H1 (cell line): ENCODE measurements around the gene CD164L2.

Source experiments
- BACH1 ChIP-seq: IDR thresholded peaks from 2 replicates; pipeline ENCODE4 v1.6.1; 2012; ENCODE audit warnings: low read length, improper control_type of control experiment
- CEBPB ChIP-seq: IDR thresholded peaks from 2 replicates; pipeline ENCODE4 v1.6.1; 2012; ENCODE audit warnings: low read depth, low read length
- CTCF ChIP-seq, 3 experiments: IDR thresholded peaks; 1 replicate in 2 of 3; 2 replicates in 1 of 3; pipeline versions ENCODE4 v1.5.1 to v1.6.1; 2011; ENCODE audit warnings: low read length in 3 of 3, mild to moderate bottlenecking in 3 of 3, inconsistent platforms in 2 of 3, low read depth in 1 of 3, moderate library complexity in 1 of 3; ENCODE audit not compliant: insufficient read depth in 1 of 3; ENCODE audit errors: control extremely low read depth in 1 of 3
- EZH2 ChIP-seq: fragments of 200-600 bp; sonication (generic); IDR thresholded peaks from 2 replicates; pipeline ENCODE4 v1.7.1; 2012; ENCODE audit warnings: low read depth, mild to moderate bottlenecking, moderate library complexity, low read length, inconsistent platforms; ENCODE audit not compliant: severe bottlenecking
- GABPA ChIP-seq: IDR thresholded peaks from 2 replicates; pipeline ENCODE4 v1.6.1; 2011; ENCODE audit warnings: mild to moderate bottlenecking, low read length, moderate library complexity, borderline replicate concordance; ENCODE audit not compliant: insufficient read depth
- MAX ChIP-seq: IDR thresholded peaks from 2 replicates; pipeline ENCODE4 v1.6.1; 2012; ENCODE audit warnings: inconsistent platforms
- NRF1 ChIP-seq: IDR thresholded peaks from 2 replicates; pipeline ENCODE4 v1.6.1; 2011; ENCODE audit warnings: mild to moderate bottlenecking, low read depth, low read length, improper control_type of control experiment
- POLR2A ChIP-seq, 2 experiments: IDR thresholded peaks; 1 replicate in 1 of 2; 2 replicates in 1 of 2; pipeline ENCODE4 v1.6.1; 2011; ENCODE audit warnings: low read depth in 2 of 2, low read length in 2 of 2, mild to moderate bottlenecking in 2 of 2; ENCODE audit errors: control extremely low read depth in 1 of 2
- POLR2AphosphoS5 ChIP-seq: IDR thresholded peaks from 2 replicates; pipeline ENCODE4 v1.6.1; 2011; ENCODE audit warnings: low read depth, low read length
- RFX5 ChIP-seq: IDR thresholded peaks from 2 replicates; pipeline ENCODE4 v1.6.1; 2011; ENCODE audit warnings: low read depth, low read length, improper control_type of control experiment, borderline replicate concordance
- TEAD4 ChIP-seq: IDR thresholded peaks from 2 replicates; pipeline ENCODE4 v1.6.1; 2012; ENCODE audit warnings: low read depth, low read length, inconsistent platforms, mixed read lengths

GRCh38 chr1:27428316-27429028 is 45.3 kb upstream of the CD164L2 start:
- TF ChIP-seq GABPA, result no peak
- no peak for TF ChIP-seq CTCF (IDR thresholded peaks at IDR 0.05; ENCODE audit: control extremely low read depth in 1 of 3, insufficient read depth in 1 of 3, low read depth in 1 of 3, low read length in 3 of 3)
- TF ChIP-seq MAX, result no peak
- TF ChIP-seq POLR2A (IDR thresholded peaks at IDR 0.05; ENCODE audit: control extremely low read depth in 1 of 2, low read depth in 2 of 2, low read length in 2 of 2), result no peak
- peak; percentile 45; the same call in 1 of the 2 replicates for TF ChIP-seq TEAD4
- TF ChIP-seq EZH2, result no peak
- TF ChIP-seq NRF1, result no peak
- TF ChIP-seq POLR2AphosphoS5, result no peak
- TF ChIP-seq CEBPB, result no peak
- TF ChIP-seq BACH1, result no peak
- TF ChIP-seq RFX5, result no peak
